22Rv1 (cell line): ENCODE measurements around the gene SUMF1.

Experiments
- ZFX ChIP-seq: fragments of 450-650 bp; IDR thresholded peaks from 2 replicates; pipeline ENCODE4 v1.6.1; 2017; ENCODE audit warnings: antibody characterized with exemption, borderline replicate concordance
- TF ChIP-seq, protein P1 (sequence below): fragments of 450-650 bp; IDR thresholded peaks from 2 replicates; pipeline ENCODE4 v1.5.1; 2017; ENCODE audit warnings: mild to moderate bottlenecking

GRCh38 chr3:4508048-4508981 lies 41.2 kb upstream of the SUMF1 start:
- TF ChIP-seq, protein P1, sequence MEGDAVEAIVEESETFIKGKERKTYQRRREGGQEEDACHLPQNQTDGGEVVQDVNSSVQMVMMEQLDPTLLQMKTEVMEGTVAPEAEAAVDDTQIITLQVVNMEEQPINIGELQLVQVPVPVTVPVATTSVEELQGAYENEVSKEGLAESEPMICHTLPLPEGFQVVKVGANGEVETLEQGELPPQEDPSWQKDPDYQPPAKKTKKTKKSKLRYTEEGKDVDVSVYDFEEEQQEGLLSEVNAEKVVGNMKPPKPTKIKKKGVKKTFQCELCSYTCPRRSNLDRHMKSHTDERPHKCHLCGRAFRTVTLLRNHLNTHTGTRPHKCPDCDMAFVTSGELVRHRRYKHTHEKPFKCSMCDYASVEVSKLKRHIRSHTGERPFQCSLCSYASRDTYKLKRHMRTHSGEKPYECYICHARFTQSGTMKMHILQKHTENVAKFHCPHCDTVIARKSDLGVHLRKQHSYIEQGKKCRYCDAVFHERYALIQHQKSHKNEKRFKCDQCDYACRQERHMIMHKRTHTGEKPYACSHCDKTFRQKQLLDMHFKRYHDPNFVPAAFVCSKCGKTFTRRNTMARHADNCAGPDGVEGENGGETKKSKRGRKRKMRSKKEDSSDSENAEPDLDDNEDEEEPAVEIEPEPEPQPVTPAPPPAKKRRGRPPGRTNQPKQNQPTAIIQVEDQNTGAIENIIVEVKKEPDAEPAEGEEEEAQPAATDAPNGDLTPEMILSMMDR, result no peak
- no peak for TF ChIP-seq ZFX
